ENCODE results near the gene SPPL2A. TPM values are rescaled to one million over a fixed set of nuclear protein-coding genes. Genes with fewer than 3 reads are reported as not detected.

SPPL2A gene
- total and polyA plus RNA-seq, 10 of the 15 experiments (the other 5 are each of a cell fraction or from before 2014, with no cell fraction given), result 11.3 to 83.8 (median 44.0) TPM

GRCh38 chr15:50765195-50765967 lies at the start of gene SPPL2A (continued):
- TF ChIP-seq, protein P1, sequence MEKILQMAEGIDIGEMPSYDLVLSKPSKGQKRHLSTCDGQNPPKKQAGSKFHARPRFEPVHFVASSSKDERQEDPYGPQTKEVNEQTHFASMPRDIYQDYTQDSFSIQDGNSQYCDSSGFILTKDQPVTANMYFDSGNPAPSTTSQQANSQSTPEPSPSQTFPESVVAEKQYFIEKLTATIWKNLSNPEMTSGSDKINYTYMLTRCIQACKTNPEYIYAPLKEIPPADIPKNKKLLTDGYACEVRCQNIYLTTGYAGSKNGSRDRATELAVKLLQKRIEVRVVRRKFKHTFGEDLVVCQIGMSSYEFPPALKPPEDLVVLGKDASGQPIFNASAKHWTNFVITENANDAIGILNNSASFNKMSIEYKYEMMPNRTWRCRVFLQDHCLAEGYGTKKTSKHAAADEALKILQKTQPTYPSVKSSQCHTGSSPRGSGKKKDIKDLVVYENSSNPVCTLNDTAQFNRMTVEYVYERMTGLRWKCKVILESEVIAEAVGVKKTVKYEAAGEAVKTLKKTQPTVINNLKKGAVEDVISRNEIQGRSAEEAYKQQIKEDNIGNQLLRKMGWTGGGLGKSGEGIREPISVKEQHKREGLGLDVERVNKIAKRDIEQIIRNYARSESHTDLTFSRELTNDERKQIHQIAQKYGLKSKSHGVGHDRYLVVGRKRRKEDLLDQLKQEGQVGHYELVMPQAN (conservative IDR thresholded peaks at IDR 0.05), result peak; percentile 97

- in situ Hi-C loops (cut with MboI) (no loop called here), intact Hi-C loops (cut with micrococcal nuclease; ENCODE audit: unreplicated experiment) (no loop called here)
- Histone ChIP-seq H3K9ac (ENCODE audit: control insufficient read depth, insufficient read depth, low read length) (no peak overlapping the region), H3K4me1 (ENCODE audit: control insufficient read depth, insufficient read depth, low read length) (no peaks in the 10 kb centered on the region), H3K27me3 (replicated peaks in 1 of 2; ENCODE audit: control insufficient read depth in 2 of 2, insufficient read depth in 2 of 2, low read length in 1 of 2) (no peaks in the 10 kb centered on the region), H3K27ac (ENCODE audit: control insufficient read depth, insufficient read depth) (no peak overlapping the region), H3K9me3 (replicated peaks; ENCODE audit: control insufficient read depth, insufficient read depth, low read length) (no peaks in the 10 kb centered on the region), H3K36me3 (ENCODE audit: control insufficient read depth in 2 of 2, insufficient read depth in 2 of 2, low read length in 1 of 2) (no peaks in the 10 kb centered on the region), H4K20me1 (ENCODE audit: control insufficient read depth, insufficient read depth) (no peaks in the 10 kb centered on the region), H3K79me2 (ENCODE audit: control insufficient read depth, insufficient read depth, low read length) (no peaks in the 10 kb centered on the region), H3K4me2 (ENCODE audit: control insufficient read depth, insufficient read depth) (no peak overlapping the region), H2AFZ (ENCODE audit: control insufficient read depth, low read depth, low read length) (no peak overlapping the region), H3K4me3 (no peak overlapping the region)
- CTCF ChIA-PET, result no interaction called here
- ATAC-seq (no peak), FAIRE-seq (no peak), DNase-seq (ENCODE audit: low read depth, low spot score) (no peak)
- POLR2A ChIA-PET, result interaction anchor here (0.8 kb wide), 1 partner anchor 164 kb away, joined by 7 read pairs; no protein-coding TSS in a partner anchor
- SMC1A ChIA-PET (ENCODE audit: uncharacterized antibody, unreplicated experiment), result no interaction called here
- BruUV-seq (replicated peaks), result no TSS peak
- RAD21 ChIA-PET (ENCODE audit: unreplicated experiment), result no interaction called here
- no peak for TF ChIP-seq DPF2 (IDR thresholded peaks at IDR 0.05)
- no peak for TF ChIP-seq E2F8 (IDR thresholded peaks at IDR 0.05; ENCODE audit: low read depth, partially characterized antibody)
- no peak for TF ChIP-seq EGR1 (IDR thresholded peaks at IDR 0.05; ENCODE audit: borderline replicate concordance in 1 of 2, low read depth in 2 of 2, low read length in 2 of 2)
- no peak for TF ChIP-seq CHD2 (IDR thresholded peaks at IDR 0.05; ENCODE audit: borderline replicate concordance, low read depth, low read length)
- TF ChIP-seq EP300 (IDR thresholded peaks at IDR 0.05; ENCODE audit: borderline replicate concordance in 1 of 2, control insufficient read depth in 1 of 2, low read depth in 2 of 2, low read length in 2 of 2), result no peak
- TF ChIP-seq ASH2L (IDR thresholded peaks at IDR 0.05; ENCODE audit: borderline replicate concordance, low read depth), result no peak
- no peak for TF ChIP-seq SKIL (IDR thresholded peaks at IDR 0.05; ENCODE audit: low read depth, poor library complexity, severe bottlenecking)
- TF ChIP-seq NBN (IDR thresholded peaks at IDR 0.05), result no peak
- no peak for TF ChIP-seq RAD21 (IDR thresholded peaks at IDR 0.05; ENCODE audit: insufficient read depth, low read depth, low read length)
- TF ChIP-seq POU2F2 (IDR thresholded peaks at IDR 0.05; ENCODE audit: borderline replicate concordance, low read depth, low read length), result no peak
- TF ChIP-seq TARDBP (IDR thresholded peaks at IDR 0.05; ENCODE audit: borderline replicate concordance), result no peak
- no peak for TF ChIP-seq IKZF1 (conservative IDR thresholded peaks at IDR 0.05)
- TF ChIP-seq NR2F1 (conservative IDR thresholded peaks at IDR 0.05), result no peak
- no peak for TF ChIP-seq ZNF217 (IDR thresholded peaks at IDR 0.05)
- TF ChIP-seq STAT3 (IDR thresholded peaks at IDR 0.05; ENCODE audit: low read depth, low read length), result no peak
Observed at GRCh38 chr15:50814634-50815033, 49.1 kb upstream of the SPPL2A start.

All from GM12878 (cell line).